Measurements from ENCODE around the gene OTOF. TPM values are rescaled to one million over a fixed set of nuclear protein-coding genes. Genes with fewer than 3 reads are reported as not detected.

OTOF gene
- total RNA-seq, 2 donors from 2014 or later = 0.26 TPM; not detected in 1

- H3K27ac ChIP-seq = no peak overlapping the region
- H3K27me3 ChIP-seq = no peaks in the 10 kb centered on the region
- ATAC-seq (no peak), DNase-seq (no peak)
- H3K36me3 ChIP-seq (replicated peaks in 1 of 2; ENCODE audit: insufficient read depth in 1 of 2, low read depth in 2 of 2) = no peaks in the 10 kb centered on the region
- no peak overlapping the region for H3K4me3 ChIP-seq
- no peaks in the 10 kb centered on the region for H3K4me1 ChIP-seq
- 85 to 89% methylated on average over 6 of the region's 6 CpGs for WGBS, 2 donors
- H3K9me3 ChIP-seq = no peaks in the 10 kb centered on the region
- intact Hi-C loops (cut with DNase I) = no loop called here
- no peak for TF ChIP-seq CTCF (IDR thresholded peaks at IDR 0.05)
- no peak for TF ChIP-seq POLR2A (IDR thresholded peaks at IDR 0.05)
Observed at GRCh38 chr2:26411419-26411818, 66.5 kb downstream of the OTOF start.

GRCh38 chr2:26410764-26411243 is 67.1 kb downstream of the OTOF start:
- Histone ChIP-seq H3K4me3 (no peak overlapping the region), H3K36me3 (replicated peaks in 1 of 2; ENCODE audit: insufficient read depth in 1 of 2, low read depth in 2 of 2) (no peaks in the 10 kb centered on the region), H3K9me3 (no peaks in the 10 kb centered on the region), H3K27me3 (no peaks in the 10 kb centered on the region), H3K27ac (no peak overlapping the region), H3K4me1 (no peaks in the 10 kb centered on the region)
- intact Hi-C loops (cut with DNase I) = no loop called here
- TF ChIP-seq CTCF (IDR thresholded peaks at IDR 0.05) (no peak), POLR2A (IDR thresholded peaks at IDR 0.05) (no peak)
- ATAC-seq (no peak), DNase-seq (no peak)
- 83 to 97% methylated on average over 2 of the region's 2 CpGs for whole genome bisulfite sequencing, 2 donors

- H3K27me3 ChIP-seq = no peaks in the 10 kb centered on the region
- no peaks in the 10 kb centered on the region for H3K9me3 ChIP-seq
- no peak for DNase-seq
- no peak overlapping the region for H3K4me3 ChIP-seq
- intact Hi-C loops (cut with DNase I) = no loop called here
- H3K27ac ChIP-seq = no peak overlapping the region
- 82 to 97% methylated on average over 1 of the region's 1 CpG for WGBS, 2 donors
- no peak for ATAC-seq
- H3K36me3 ChIP-seq (replicated peaks in 1 of 2; ENCODE audit: insufficient read depth in 1 of 2, low read depth in 2 of 2) = no peaks in the 10 kb centered on the region
- no peak for TF ChIP-seq POLR2A (IDR thresholded peaks at IDR 0.05)
- no peak for TF ChIP-seq CTCF (IDR thresholded peaks at IDR 0.05)
- H3K4me1 ChIP-seq = no peaks in the 10 kb centered on the region
Observed at GRCh38 chr2:26409785-26410184, 68.1 kb downstream of the OTOF start.

GRCh38 chr2:26407526-26407925 is 70.4 kb downstream of the OTOF start:
- Histone ChIP-seq H3K4me1 (no peaks in the 10 kb centered on the region), H3K4me3 (no peak overlapping the region), H3K9me3 (no peaks in the 10 kb centered on the region), H3K27ac (no peak overlapping the region), H3K36me3 (replicated peaks in 1 of 2; ENCODE audit: insufficient read depth in 1 of 2, low read depth in 2 of 2) (no peaks in the 10 kb centered on the region), H3K27me3 (no peaks in the 10 kb centered on the region)
- intact Hi-C loops (cut with DNase I) = no loop called here
- TF ChIP-seq CTCF (IDR thresholded peaks at IDR 0.05) (no peak), POLR2A (IDR thresholded peaks at IDR 0.05) (no peak)
- ATAC-seq (no peak), DNase-seq (no peak)
- 57 to 63% methylated on average over 9 of the region's 9 CpGs for WGBS, 2 donors

Other genes starting within 250 kb of the OTOF start
- gene HADHA, start 233.5 kb downstream of the OTOF start, total RNA-seq = 100 to 1,000 TPM in 1 of 2 donors, 10 to 100 TPM in 1; 98.3 to 110 TPM
- gene HADHB, start 233.2 kb downstream of the OTOF start, total RNA-seq = 100 to 1,000 TPM; 108 to 127 TPM
- gene SELENOI, start 132.0 kb downstream of the OTOF start, total RNA-seq = 10 to 100 TPM; 10.4 to 31.3 TPM
- not detected for gene ADGRF3, start 131.3 kb downstream of the OTOF start, total RNA-seq
- not detected for gene DRC1, start 76.2 kb downstream of the OTOF start, total RNA-seq
- not detected for gene CIB4, start 163.2 kb upstream of the OTOF start, total RNA-seq
- 10 to 100 TPM; 10.5 to 20.5 TPM for gene KCNK3, start 214.6 kb upstream of the OTOF start, total RNA-seq

Data from body of pancreas (tissue), 4 donors.